T-cell (primary cell): ENCODE data around the gene TSSK6. TPM values are rescaled to one million over a fixed set of nuclear protein-coding genes. Genes with fewer than 3 reads are reported as not detected.

Experiments used
- ATAC-seq, 4 experiments: fragments of 200-7000 bp in 3 of 4; fragments of 150-1000 bp in 1 of 4; cut with Tn5 transposase; replicated peaks in 1 of 4; 1 replicate in 3 of 4; 2 replicates in 1 of 4; pipeline ENCODE4 v1.10.0; 2021; ENCODE audit warnings: moderate library complexity in 3 of 4, mild to moderate bottlenecking in 2 of 4, moderate number of reproducible peaks in 1 of 4
- CTCF ChIA-PET, 2 donors: fragments of 300-600 bp; sonication (Branson Sonifier 250); formaldehyde crosslinking; loops; one replicate each; lab custom pipeline; 2022; ENCODE audit warnings: antibody characterized with exemption in 2 of 2; lab: Charles Lee
- POLR2A ChIA-PET, 2 donors: fragments of 300-600 bp; sonication (Branson Sonifier 250); formaldehyde crosslinking; loops; one replicate each; lab custom pipeline; 2022; ENCODE audit warnings: antibody characterized with exemption in 2 of 2; lab: Charles Lee
- DNase-seq, 35 experiments: peaks; one replicate each; pipeline versions ENCODE4 v3.0.0 to v3.0.0-alpha.2; 2013 to 2023
- H3K27ac ChIP-seq: one replicate; pipeline ENCODE4 v1.5.1; 2013; ENCODE audit warnings: low read length
- H3K27me3 ChIP-seq, 2 experiments: replicated peaks in 1 of 2; 1 replicate in 1 of 2; 2 replicates in 1 of 2; pipeline versions ENCODE4 v1.6.1 to v1.7.0; 2013; ENCODE audit warnings: low read length in 1 of 2, mixed read lengths in 1 of 2; ENCODE audit not compliant: control insufficient read depth in 2 of 2, insufficient read depth in 2 of 2; ENCODE audit errors: extremely low read depth in 1 of 2
- H3K36me3 ChIP-seq, 2 donors: 1 replicate in 1 of 2; 2 replicates in 1 of 2; pipeline versions ENCODE4 v1.6.1 to v1.7.0; 2013; ENCODE audit warnings: low read length in 1 of 2; ENCODE audit not compliant: control insufficient read depth in 2 of 2, insufficient read depth in 1 of 2; ENCODE audit errors: extremely low read depth in 1 of 2
- H3K4me1 ChIP-seq, 2 experiments: 1 replicate in 1 of 2; 2 replicates in 1 of 2; pipeline versions ENCODE4 v1.6.1 to v1.7.0; 2013; ENCODE audit warnings: low read length in 2 of 2, mixed read lengths in 1 of 2; ENCODE audit not compliant: insufficient read depth in 2 of 2, control insufficient read depth in 1 of 2; ENCODE audit errors: extremely low read depth in 1 of 2
- H3K4me3 ChIP-seq, 2 donors: 1 replicate in 1 of 2; 2 replicates in 1 of 2; pipeline versions ENCODE4 v1.5.1 to v1.7.0; 2013; ENCODE audit warnings: mild to moderate bottlenecking in 2 of 2, low read length in 1 of 2, moderate library complexity in 1 of 2; ENCODE audit not compliant: control insufficient read depth in 1 of 2; ENCODE audit errors: extremely low read depth in 1 of 2
- H3K9me3 ChIP-seq: 2 replicates; pipeline ENCODE4 v1.7.0; 2013
- H3K27ac Mint-ChIP-seq, 2 donors: one replicate each; pipeline ENCODE4 v1.8.0; 2020 to 2021; ENCODE audit warnings: mild to moderate bottlenecking in 2 of 2, mixed read lengths in 2 of 2
- H3K27me3 Mint-ChIP-seq, 2 donors: one replicate each; pipeline ENCODE4 v1.8.0; 2021 to 2022; ENCODE audit warnings: mixed read lengths in 2 of 2
- H3K36me3 Mint-ChIP-seq: one replicate; pipeline ENCODE4 v1.8.0; 2021; ENCODE audit warnings: mixed read lengths
- H3K4me1 Mint-ChIP-seq, 3 donors: one replicate each; pipeline ENCODE4 v1.8.0; 2020 to 2022; ENCODE audit warnings: mixed read lengths in 3 of 3, mild to moderate bottlenecking in 1 of 3
- H3K4me3 Mint-ChIP-seq, 3 donors: one replicate each; pipeline ENCODE4 v1.8.0; 2020 to 2022; ENCODE audit warnings: mild to moderate bottlenecking in 3 of 3, mixed read lengths in 3 of 3, moderate library complexity in 3 of 3
- H3K9me3 Mint-ChIP-seq, 3 donors: one replicate each; pipeline ENCODE4 v1.8.0; 2020 to 2022; ENCODE audit warnings: mixed read lengths in 3 of 3
- WGBS: methylation state at CpG from one replicate; pipeline ENCODE4 v1.1.5; 2013; ENCODE audit warnings: missing lambda C conversion rate; ENCODE audit not compliant: insufficient coverage; 5-methylcytosine and 5-hydroxymethylcytosine counted together
- total RNA-seq, 35 experiments: library from RNA in 6 of 35; stranded (reverse) in 6 of 35; fragments of 120-200 nt in 1 of 35; gene quantifications; one replicate each; pipeline versions ENCODE4 v1.2.1 to v1.2.4 and lab custom pipeline; 2013 to 2026

Gene TSSK6
- total RNA-seq, 5 donors from 2014 or later (not counting 1 experiment from before 2014, with no cell fraction given), result 3.9 to 13.0 (median 11.0) TPM

DNA sequence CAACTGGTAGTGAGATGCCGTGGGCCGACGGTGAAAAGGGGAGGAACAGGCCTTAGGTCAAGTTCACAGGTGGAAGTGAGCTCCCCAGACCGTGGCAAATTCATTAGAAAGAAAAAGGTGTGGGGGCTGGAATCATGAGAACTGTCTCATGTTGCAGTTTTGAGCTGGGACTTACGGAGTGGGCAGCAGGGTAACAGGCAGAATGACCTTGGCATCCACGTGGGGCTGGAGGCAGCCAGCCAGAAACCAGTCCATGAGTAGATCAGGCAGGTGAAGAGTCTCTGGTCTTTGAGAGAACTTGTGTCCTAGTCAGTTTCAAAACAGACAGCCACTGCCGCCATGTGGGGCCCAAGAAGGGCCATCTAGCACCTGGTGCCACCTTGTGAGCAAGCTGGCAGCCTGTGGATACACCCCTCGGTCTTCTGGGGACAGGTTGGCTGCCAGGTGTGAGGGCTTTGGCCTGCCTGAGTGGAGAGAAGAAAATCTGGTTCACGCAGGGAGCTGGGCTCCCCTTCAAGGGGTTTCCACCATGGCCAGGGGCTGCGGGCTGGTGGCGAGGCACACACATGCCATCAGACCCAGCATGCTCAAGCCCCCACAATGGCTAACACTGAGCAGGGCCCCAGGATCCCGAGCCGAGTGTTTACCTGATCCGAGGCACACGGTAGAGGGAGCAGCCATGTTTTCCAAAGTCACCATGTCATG is 23.9 kb downstream of the TSSK6 start:
- Mint-ChIP-seq H3K27ac (no peak overlapping the region), H3K36me3 (peaks cover 15% of the 10 kb centered on the region), H3K4me1 (peaks cover 41 to 45% (median 42%) of the 10 kb centered on the region in 3 donors), H3K4me3 (no peak overlapping the region), H3K27me3 (no peaks in the 10 kb centered on the region), H3K9me3 (no peaks in the 10 kb centered on the region)
- Histone ChIP-seq H3K36me3 (peaks cover 17 to 51% of the 10 kb centered on the region in 2 donors), H3K4me1 (peaks cover 30 to 53% of the 10 kb centered on the region in 2 experiments), H3K9me3 (no peaks in the 10 kb centered on the region), H3K27me3 (no peaks in the 10 kb centered on the region), H3K27ac (no peak overlapping the region), H3K4me3 (no peak overlapping the region)
- ChIA-PET POLR2A (no interaction called here), CTCF (interaction anchor here (0.7 to 4.4 kb wide), 7 partner anchors 25 to 126 kb away, joined by 3 to 64 read pairs (median 8); partner anchors contain the start of genes GATAD2A (in 1 of the 2) and NDUFA13 (in 1 of the 2))
- WGBS, result 96% methylated on average over 15 of the region's 15 CpGs
- DNase-seq (no peak), ATAC-seq (no peak)

DNA sequence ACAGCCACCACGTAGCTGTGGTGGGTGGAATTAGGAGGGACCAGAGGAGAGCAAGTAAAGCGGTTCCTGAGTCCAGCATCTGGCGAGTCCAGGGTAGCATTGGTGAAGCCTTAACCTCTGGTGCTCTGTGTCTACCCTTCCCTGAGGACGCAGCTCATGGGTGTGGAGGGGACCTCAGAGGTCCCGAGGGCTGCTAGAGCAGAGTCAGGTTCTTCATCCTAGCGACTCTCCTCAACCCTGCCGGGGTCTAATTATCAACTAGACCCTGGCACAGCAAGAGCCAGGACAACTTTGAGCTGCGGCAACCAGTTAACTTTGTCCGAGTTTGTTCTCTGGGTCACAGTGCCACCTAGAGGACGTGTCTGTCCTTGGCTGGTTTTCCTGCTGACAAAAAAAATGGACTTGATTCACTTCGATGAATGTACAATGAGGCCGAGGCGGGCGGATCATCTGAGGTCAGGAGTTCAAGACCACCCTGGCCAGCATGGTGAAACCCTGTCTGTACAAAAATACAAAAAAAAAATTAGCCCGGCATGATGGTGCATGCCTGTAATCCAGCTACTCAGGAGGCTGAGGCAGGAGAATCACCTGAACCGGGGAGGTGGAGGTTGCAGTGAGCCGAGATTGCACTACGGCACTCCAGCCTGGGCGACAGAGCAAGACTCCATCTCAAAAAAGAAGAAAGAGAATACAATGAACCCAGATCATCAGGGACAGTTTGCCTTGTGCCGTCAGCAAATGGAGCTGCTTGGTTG is 25.0 kb downstream of the TSSK6 start:
- H3K4me1 Mint-ChIP-seq, result peaks cover 48 to 53% (median 50%) of the 10 kb centered on the region in 3 donors
- ATAC-seq, result peak; percentile 21 to 48 (median 35)
- no peaks in the 10 kb centered on the region for H3K27me3 ChIP-seq
- H3K27ac Mint-ChIP-seq, result peak overlapping the region; percentile 95 to 99
- peaks cover 32 to 64% of the 10 kb centered on the region in 2 experiments for H3K4me1 ChIP-seq
- no peak overlapping the region for H3K4me3 ChIP-seq
- DNase-seq, result peak; percentile 51 to 93 (median 77)
- peaks cover 11% of the 10 kb centered on the region for H3K36me3 Mint-ChIP-seq
- ChIA-PET POLR2A (interaction anchor here (0.5 to 2.4 kb wide), 4 partner anchors 85 to 548 kb away, joined by 3 to 8 read pairs (median 3); partner anchors contain the start of gene GATAD2A (in 1 of the 2)), CTCF (interaction anchor here (0.5 to 4.4 kb wide), 16 partner anchors 21 to 421 kb away, joined by 3 to 64 read pairs (median 4); partner anchors contain the start of genes GATAD2A (in 1 of the 2) and NDUFA13 (in 1 of the 2))
- no peaks in the 10 kb centered on the region for H3K9me3 Mint-ChIP-seq
- no peaks in the 10 kb centered on the region for H3K27me3 Mint-ChIP-seq
- H3K36me3 ChIP-seq, result peaks cover 10 to 47% of the 10 kb centered on the region in 2 donors
- H3K9me3 ChIP-seq, result no peaks in the 10 kb centered on the region
- H3K27ac ChIP-seq, result peak overlapping the region; percentile 98
- H3K4me3 Mint-ChIP-seq, result peak overlapping the region in 1 of 3 donors; percentile 79
- 38% methylated on average over 17 of the region's 20 CpGs for WGBS

DNA sequence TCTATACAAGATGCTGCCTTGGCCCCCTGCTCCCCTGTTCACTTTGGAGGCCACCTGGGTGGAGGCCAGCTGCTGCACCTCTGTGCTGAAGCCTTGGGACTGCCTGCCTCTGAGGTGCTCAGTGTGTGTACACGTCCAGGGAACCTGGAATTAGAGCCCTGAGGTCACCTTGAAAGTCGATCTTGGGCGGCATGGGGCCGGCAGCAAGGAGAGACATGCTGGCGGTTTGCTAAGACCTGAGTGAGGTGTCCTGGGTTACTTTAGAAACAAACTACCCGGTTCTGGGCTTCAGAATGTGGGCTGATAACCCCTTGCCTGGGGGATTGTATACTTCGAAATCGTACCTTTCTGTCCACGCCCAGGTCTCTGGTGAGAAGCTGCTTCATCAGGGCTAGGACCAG is 25.5 kb downstream of the TSSK6 start:
- peak overlapping the region in 2 of 3 donors; percentile 64 to 79 for H3K4me3 Mint-ChIP-seq
- Histone ChIP-seq H3K4me3 (peak overlapping the region in 1 of 2 donors; percentile 0), H3K36me3 (peaks cover 10 to 43% of the 10 kb centered on the region in 2 donors), H3K4me1 (peaks cover 32 to 70% of the 10 kb centered on the region in 2 experiments), H3K27ac (peak overlapping the region; percentile 98), H3K27me3 (no peaks in the 10 kb centered on the region), H3K9me3 (no peaks in the 10 kb centered on the region)
- WGBS, result 78% methylated on average over 9 of the region's 9 CpGs
- ChIA-PET CTCF (interaction anchor here (0.5 to 4.4 kb wide), 14 partner anchors 30 to 421 kb away, joined by 3 to 64 read pairs (median 5); partner anchors contain the start of gene GATAD2A (in 1 of the 2)), POLR2A (interaction anchor here (0.5 to 2.4 kb wide), 3 partner anchors 125 to 549 kb away, joined by 3 to 8 read pairs (median 3); no protein-coding TSS in a partner anchor)
- H3K27ac Mint-ChIP-seq, result peak overlapping the region; percentile 95 to 99
- no peaks in the 10 kb centered on the region for H3K9me3 Mint-ChIP-seq
- H3K27me3 Mint-ChIP-seq, result no peaks in the 10 kb centered on the region
- peak; percentile 3 to 41 (median 12) for ATAC-seq
- peaks cover 52 to 59% (median 53%) of the 10 kb centered on the region in 3 donors for H3K4me1 Mint-ChIP-seq
- peaks cover 9% of the 10 kb centered on the region for H3K36me3 Mint-ChIP-seq
- peak in 6 of 35 experiments; percentile 8 to 42 (median 22) for DNase-seq

DNA sequence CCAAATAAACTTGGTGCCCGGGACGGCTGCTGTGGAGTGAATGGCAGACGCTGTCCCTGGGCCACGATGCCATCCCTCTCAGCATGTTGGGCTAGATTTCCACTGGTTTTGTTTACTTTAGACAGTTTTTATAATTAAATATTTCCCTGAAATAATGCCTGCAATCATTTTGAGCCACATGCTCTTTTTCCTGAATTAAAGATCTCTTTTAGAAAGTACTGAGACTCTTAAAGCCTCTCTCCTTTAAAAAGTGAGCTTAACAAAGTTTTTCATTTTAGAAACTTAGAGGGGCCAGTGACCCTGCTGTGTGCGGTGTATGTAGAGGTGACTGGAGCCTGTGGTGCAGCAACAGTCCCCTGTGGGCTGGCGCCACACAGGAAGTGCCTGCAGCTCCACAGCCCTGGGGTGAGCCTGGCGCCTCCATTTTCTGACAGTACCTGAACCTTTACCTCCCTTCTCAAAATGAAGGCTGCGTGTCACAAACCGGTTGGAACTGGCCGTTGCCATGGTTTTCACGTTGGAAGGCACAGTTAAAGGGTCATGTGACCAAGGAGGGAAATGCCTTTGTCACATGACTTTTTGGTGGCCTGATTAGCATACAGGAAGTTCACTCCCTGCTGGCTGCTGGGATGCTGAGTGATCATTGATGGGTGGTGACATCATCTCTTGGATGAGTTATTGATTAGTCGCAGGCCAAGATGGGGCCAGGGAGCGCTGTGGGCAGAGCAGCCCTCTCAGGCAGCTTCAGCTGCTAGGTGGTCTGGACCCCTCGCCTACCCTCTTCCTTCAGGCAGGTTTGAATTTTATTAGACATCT is 26.3 kb downstream of the TSSK6 start:
- H3K27ac ChIP-seq, result peak overlapping the region; percentile 98
- CTCF ChIA-PET, result interaction anchor here (0.6 to 4.4 kb wide), 13 partner anchors 30 to 333 kb away, joined by 3 to 64 read pairs (median 8); partner anchors contain the start of genes GATAD2A (in 1 of the 2) and ZNF506 (in 1 of the 2)
- H3K4me1 Mint-ChIP-seq, result peaks cover 53 to 60% (median 58%) of the 10 kb centered on the region in 3 donors
- H3K36me3 Mint-ChIP-seq, result peaks cover 3% of the 10 kb centered on the region
- peaks cover 7 to 36% of the 10 kb centered on the region in 2 donors for H3K36me3 ChIP-seq
- H3K27me3 ChIP-seq, result no peaks in the 10 kb centered on the region
- peak overlapping the region; percentile 95 to 99 for H3K27ac Mint-ChIP-seq
- peaks cover 32 to 70% of the 10 kb centered on the region in 2 experiments for H3K4me1 ChIP-seq
- no peaks in the 10 kb centered on the region for H3K9me3 ChIP-seq
- DNase-seq (peak; percentile 75 to 97 (median 94)), ATAC-seq (peak; percentile 85 to 90 (median 88))
- no peaks in the 10 kb centered on the region for H3K9me3 Mint-ChIP-seq
- no peaks in the 10 kb centered on the region for H3K27me3 Mint-ChIP-seq
- peak overlapping the region; percentile 54 to 79 (median 64) for H3K4me3 Mint-ChIP-seq
- 0% methylated on average over 3 of the region's 14 CpGs for WGBS
- peak overlapping the region; percentile 26 to 44 for H3K4me3 ChIP-seq
- POLR2A ChIA-PET, result interaction anchor here in 1 of 2 donors (0.5 to 2.4 kb wide), 4 partner anchors 36 to 549 kb away, joined by 3 to 8 read pairs (median 4); no protein-coding TSS in a partner anchor

DNA sequence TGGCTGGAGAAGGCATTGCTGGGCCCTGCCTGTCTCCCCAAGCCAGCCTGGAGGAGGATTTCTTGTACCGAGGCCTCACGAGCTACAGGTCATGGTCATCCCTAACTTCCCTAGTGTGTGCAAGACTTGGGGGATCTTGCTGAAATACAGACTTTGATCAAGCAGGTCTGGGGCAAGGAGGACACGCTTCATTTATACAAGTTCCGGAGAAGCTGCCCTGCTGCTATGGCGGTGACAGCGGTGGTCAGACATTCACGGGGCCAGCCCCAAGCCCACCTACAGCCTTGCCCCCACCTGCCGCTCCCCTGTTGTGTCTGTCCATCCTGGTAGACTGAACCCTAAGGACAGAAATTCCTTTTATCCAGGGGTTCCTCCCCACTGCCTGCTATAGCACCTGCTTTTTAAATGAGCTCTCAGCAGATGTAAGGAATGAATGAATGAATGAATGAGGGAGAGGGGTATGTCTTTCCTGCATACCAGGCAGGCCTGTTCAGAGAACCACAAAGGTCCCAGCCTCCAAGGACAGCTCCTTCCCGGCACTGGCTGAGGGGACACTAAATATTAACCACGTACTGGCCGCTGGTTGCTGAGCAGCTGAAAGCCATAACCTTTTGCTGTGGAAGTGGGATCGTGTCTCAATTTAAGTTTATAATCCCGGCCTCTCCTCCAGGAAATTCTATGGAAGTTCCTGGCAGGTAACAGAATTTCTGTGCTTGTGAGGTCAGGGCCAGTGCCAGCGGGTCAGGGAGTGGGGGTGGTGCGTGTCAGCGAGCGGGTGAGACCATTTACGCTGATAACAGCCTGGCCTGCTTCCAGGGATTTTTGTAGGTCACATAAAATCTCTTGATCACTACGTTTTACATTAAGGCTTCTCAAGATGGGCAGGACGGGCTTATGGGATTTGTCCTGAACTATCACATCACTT is 27.1 kb downstream of the TSSK6 start:
- CTCF ChIA-PET, result interaction anchor here (0.5 to 4.4 kb wide), 10 partner anchors 81 to 163 kb away, joined by 3 to 64 read pairs (median 4); partner anchors contain the start of gene GATAD2A (in 1 of the 2)
- ATAC-seq, result no peak
- 95% methylated on average over 12 of the region's 20 CpGs for WGBS
- peaks cover 2% of the 10 kb centered on the region for H3K36me3 Mint-ChIP-seq
- H3K27ac Mint-ChIP-seq, result peak overlapping the region; percentile 95 to 99
- H3K36me3 ChIP-seq, result peaks cover 3 to 34% of the 10 kb centered on the region in 2 donors
- H3K4me1 ChIP-seq, result peaks cover 32 to 71% of the 10 kb centered on the region in 2 experiments
- H3K27me3 ChIP-seq, result no peaks in the 10 kb centered on the region
- no peak for DNase-seq
- POLR2A ChIA-PET, result interaction anchor here (0.6 to 2.4 kb wide), 4 partner anchors 36 to 156 kb away, joined by 3 to 8 read pairs (median 4); partner anchors contain the start of gene GMIP (in 1 of the 2)
- peaks cover 58 to 63% (median 60%) of the 10 kb centered on the region in 3 donors for H3K4me1 Mint-ChIP-seq
- peak overlapping the region; percentile 26 to 44 for H3K4me3 ChIP-seq
- H3K27ac ChIP-seq, result peak overlapping the region; percentile 98
- no peaks in the 10 kb centered on the region for H3K27me3 Mint-ChIP-seq
- H3K4me3 Mint-ChIP-seq, result peak overlapping the region; percentile 54 to 79 (median 64)
- no peaks in the 10 kb centered on the region for H3K9me3 Mint-ChIP-seq
- H3K9me3 ChIP-seq, result no peaks in the 10 kb centered on the region
